OCI-LY3 (cell line): ENCODE results near the gene SOX13.

Experiments used
- H2AFZ ChIP-seq: fragments of 200-600, 300-600 bp; shearing (Covaris generic); 2 replicates; pipeline ENCODE4 v1.6.0; 2014; ENCODE audit warnings: antibody characterized with exemption, low read depth, low read length
- H3K27ac ChIP-seq: fragments of 200-600, 300-600 bp; sonication (generic); 2 replicates; pipeline ENCODE4 v1.5.1; 2014; ENCODE audit warnings: mild to moderate bottlenecking, low read length, moderate library complexity, mixed read lengths
- H3K27me3 ChIP-seq: fragments of 200-600, 300-600 bp; sonication (generic); 2 replicates; pipeline ENCODE4 v1.6.1; 2014; ENCODE audit warnings: low read depth, low read length, mixed read lengths
- H3K36me3 ChIP-seq: fragments of 200-600, 300-600 bp; sonication (generic); replicated peaks from 2 replicates; pipeline ENCODE3; 2014; ENCODE audit warnings: low read depth, low read length, mixed read lengths
- H3K4me1 ChIP-seq: fragments of 300-600, 200-600 bp; sonication (generic); 2 replicates; pipeline ENCODE4 v1.6.1; 2014; ENCODE audit warnings: low read length, mixed read lengths
- H3K4me2 ChIP-seq: fragments of 200-600, 300-600 bp; sonication (generic); 2 replicates; pipeline ENCODE4 v1.6.1; 2014; ENCODE audit warnings: low read length, mixed read lengths
- H3K4me3 ChIP-seq: fragments of 300-600, 200-600 bp; sonication (generic); 2 replicates; pipeline ENCODE4 v1.5.1; 2014; ENCODE audit warnings: antibody characterized with exemption, mild to moderate bottlenecking, low read length, moderate library complexity
- H3K79me2 ChIP-seq: fragments of 300-600, 200-600 bp; shearing (Covaris generic); 2 replicates; pipeline ENCODE4 v1.6.1; 2014; ENCODE audit warnings: mild to moderate bottlenecking, low read length, mixed read lengths
- H3K9ac ChIP-seq: fragments of 300-600, 200-600 bp; shearing (Covaris generic); 2 replicates; pipeline ENCODE4 v1.6.0; 2014; ENCODE audit warnings: mild to moderate bottlenecking, low read length, moderate library complexity
- H3K9me3 ChIP-seq: fragments of 200-600, 300-600 bp; shearing (Covaris generic); 2 replicates; pipeline ENCODE4 v1.6.1; 2014; ENCODE audit warnings: low read length, mixed read lengths; ENCODE audit not compliant: insufficient read depth
- H4K20me1 ChIP-seq: fragments of 200-600, 300-600 bp; sonication (generic); 2 replicates; pipeline ENCODE4 v1.6.1; 2016; ENCODE audit warnings: low read length, mixed read lengths; ENCODE audit not compliant: insufficient read depth
- CTCF ChIP-seq: fragments of 200-600, 300-600 bp; sonication (generic); IDR thresholded peaks from 2 replicates; pipeline ENCODE4 v1.5.1; 2014; ENCODE audit warnings: antibody characterized with exemption, low read length, low read depth
- EZH2phosphoT487 ChIP-seq: fragments of 200-600 bp; shearing (Covaris generic); IDR thresholded peaks from 2 replicates; pipeline ENCODE4 v1.6.1; 2018; ENCODE audit warnings: antibody characterized with exemption, mixed run types, low read depth

The SOX13 gene

GRCh38 chr1:204136814-204137213 is 63.9 kb downstream of the SOX13 start:
- TF ChIP-seq CTCF (no peak), EZH2phosphoT487 (no peak)
- Histone ChIP-seq H3K36me3 (no peaks in the 10 kb centered on the region), H3K9me3 (no peaks in the 10 kb centered on the region), H3K4me1 (peaks cover 8% of the 10 kb centered on the region), H3K9ac (no peak overlapping the region), H4K20me1 (no peaks in the 10 kb centered on the region), H3K27me3 (peaks cover 33% of the 10 kb centered on the region), H3K27ac (no peak overlapping the region), H3K79me2 (no peaks in the 10 kb centered on the region), H3K4me3 (no peak overlapping the region), H2AFZ (no peak overlapping the region), H3K4me2 (no peak overlapping the region)

GRCh38 chr1:204139088-204139487 is 66.2 kb downstream of the SOX13 start:
- TF ChIP-seq EZH2phosphoT487 (no peak), CTCF (no peak)
- Histone ChIP-seq H3K4me1 (peaks cover 5% of the 10 kb centered on the region), H3K4me2 (no peak overlapping the region), H4K20me1 (no peaks in the 10 kb centered on the region), H3K9me3 (no peaks in the 10 kb centered on the region), H3K27me3 (peaks cover 44% of the 10 kb centered on the region), H3K79me2 (no peaks in the 10 kb centered on the region), H3K9ac (no peak overlapping the region), H3K4me3 (no peak overlapping the region), H3K27ac (no peak overlapping the region), H2AFZ (no peak overlapping the region), H3K36me3 (no peaks in the 10 kb centered on the region)

GRCh38 chr1:204139952-204140351 is 67.0 kb downstream of the SOX13 start:
- no peaks in the 10 kb centered on the region for H3K36me3 ChIP-seq
- H3K4me2 ChIP-seq: no peak overlapping the region
- H3K27me3 ChIP-seq: peaks cover 48% of the 10 kb centered on the region
- H3K79me2 ChIP-seq: no peaks in the 10 kb centered on the region
- H3K4me3 ChIP-seq: no peak overlapping the region
- H4K20me1 ChIP-seq: no peaks in the 10 kb centered on the region
- H3K4me1 ChIP-seq: no peaks in the 10 kb centered on the region
- H2AFZ ChIP-seq: no peak overlapping the region
- no peak overlapping the region for H3K27ac ChIP-seq
- H3K9ac ChIP-seq: no peak overlapping the region
- H3K9me3 ChIP-seq: no peaks in the 10 kb centered on the region
- TF ChIP-seq CTCF: no peak
- no peak for TF ChIP-seq EZH2phosphoT487

- TF ChIP-seq EZH2phosphoT487 (no peak), CTCF (no peak)
- Histone ChIP-seq H3K79me2 (no peaks in the 10 kb centered on the region), H2AFZ (no peak overlapping the region), H3K36me3 (no peaks in the 10 kb centered on the region), H3K9ac (no peak overlapping the region), H3K27ac (no peak overlapping the region), H3K4me2 (no peak overlapping the region), H4K20me1 (no peaks in the 10 kb centered on the region), H3K9me3 (no peaks in the 10 kb centered on the region), H3K4me3 (no peak overlapping the region), H3K27me3 (peaks cover 53% of the 10 kb centered on the region), H3K4me1 (no peaks in the 10 kb centered on the region)
Observed at GRCh38 chr1:204141131-204141530, 68.2 kb downstream of the SOX13 start.
